HCT116 (cell line): ENCODE data around the gene PBX3. TPM values are rescaled to one million over a fixed set of nuclear protein-coding genes. Genes with fewer than 3 reads are reported as not detected.

Experiments
- ATAC-seq: fragments of 200-7000 bp; cut with Tn5 transposase; 2 replicates; pipeline ENCODE4 v1.9.1; 2020; ENCODE audit warnings: mild to moderate bottlenecking, moderate library complexity
- BruUV-seq: library from RNA; stranded (reverse); fragments of 400-500 nt; replicated peaks from 2 replicates; lab custom pipeline; 2021; lab: Mats Ljungman, UMichigan
- CTCF ChIA-PET: fragments of 300-600 bp; sonication (Branson Sonifier 250); formaldehyde crosslinking; loops from one replicate; lab custom pipeline; 2021; ENCODE audit warnings: antibody characterized with exemption; lab: Charles Lee
- POLR2A ChIA-PET: fragments of 300-600, 350-600 bp; sonication (Branson Sonifier 250); formaldehyde crosslinking; loops from one replicate; lab custom pipeline; 2021; ENCODE audit warnings: antibody characterized with exemption; lab: Charles Lee
- RAD21 ChIA-PET, 2 experiments: fragments of 300-600 bp; sonication (Branson Sonifier 250); formaldehyde crosslinking; loops; one replicate each; lab custom pipeline; 2023; ENCODE audit warnings: low total read pairs in 2 of 2; ENCODE audit not compliant: uncharacterized antibody in 2 of 2, unreplicated experiment in 2 of 2, low non-redundant PET in 1 of 2; lab: Charles Lee
- DNase-seq: peaks from one replicate; pipeline ENCODE4 v3.0.0-alpha.2; 2010; ENCODE audit warnings: low read depth, low spot score
- H2AFZ ChIP-seq: fragments of 200-600 bp; shearing (Covaris generic), sonication (generic); 2 replicates; pipeline ENCODE4 v1.6.1; 2017; ENCODE audit warnings: low read depth, mixed run types, mixed read lengths, antibody characterized with exemption, low read length; ENCODE audit not compliant: poor library complexity, severe bottlenecking
- H3K27ac ChIP-seq: 2 replicates; pipeline ENCODE4 v1.5.1; 2012; ENCODE audit warnings: low read depth, low read length
- H3K27me3 ChIP-seq: fragments of 200-600 bp; sonication (generic); 2 replicates; pipeline ENCODE4 v1.6.1; 2016; ENCODE audit warnings: mixed run types, low read length, mixed read lengths; ENCODE audit not compliant: insufficient read depth
- H3K36me3 ChIP-seq, 2 experiments: fragments of 200-500 bp in 1 of 2; fragments of 200-600 bp in 1 of 2; sonication (Bioruptor generic) in 1 of 2; sonication (generic) in 1 of 2; 2 replicates each; pipeline versions ENCODE4 v1.5.1 to v1.6.1; 2014 to 2016; ENCODE audit warnings: low read length in 2 of 2, inconsistent platforms in 1 of 2, mixed read lengths in 1 of 2, mixed run types in 1 of 2; ENCODE audit not compliant: insufficient read depth in 2 of 2, control insufficient read depth in 1 of 2
- H3K4me1 ChIP-seq, 2 experiments: fragments of 200-600 bp in 1 of 2; sonication (generic) in 1 of 2; 2 replicates each; pipeline versions ENCODE4 v1.5.1 to v1.6.1; 2012 to 2017; ENCODE audit warnings: low read length in 2 of 2, inconsistent platforms in 1 of 2, mild to moderate bottlenecking in 1 of 2, mixed read lengths in 1 of 2, mixed run types in 1 of 2, moderate library complexity in 1 of 2; ENCODE audit not compliant: insufficient read depth in 2 of 2, control insufficient read depth in 1 of 2
- H3K4me2 ChIP-seq: fragments of 200-600 bp; sonication (generic); 2 replicates; pipeline ENCODE4 v1.6.1; 2017; ENCODE audit warnings: mixed run types, low read length, mixed read lengths
- H3K4me3 ChIP-seq, 2 experiments: fragments of 200-600 bp in 1 of 2; sonication (generic) in 1 of 2; replicated peaks in 1 of 2; 2 replicates each; pipeline ENCODE4 v1.5.1; 2011 to 2016; ENCODE audit warnings: low read length in 2 of 2, control low read depth in 1 of 2, low read depth in 1 of 2, mild to moderate bottlenecking in 1 of 2, mixed read lengths in 1 of 2, mixed run types in 1 of 2
- H3K79me2 ChIP-seq: fragments of 200-600 bp; sonication (generic); 2 replicates; pipeline ENCODE4 v1.6.1; 2017; ENCODE audit warnings: mild to moderate bottlenecking, mixed run types, low read length, moderate library complexity, mixed read lengths; ENCODE audit not compliant: insufficient read depth
- H3K9ac ChIP-seq: fragments of 200-600 bp; sonication (generic); 2 replicates; pipeline ENCODE4 v1.6.1; 2016; ENCODE audit warnings: low read length, mixed read lengths
- H3K9me2 ChIP-seq: fragments of 200-600 bp; sonication (generic), shearing (Covaris generic); 2 replicates; pipeline ENCODE4 v1.6.1; 2017; ENCODE audit warnings: mixed run types, mild to moderate bottlenecking, moderate library complexity; ENCODE audit not compliant: insufficient read depth
- H3K9me3 ChIP-seq, 2 experiments: fragments of 200-500 bp in 1 of 2; fragments of 200-600 bp in 1 of 2; sonication (Bioruptor generic) in 1 of 2; sonication (generic) in 1 of 2; 2 replicates each; pipeline ENCODE4 v1.6.1; 2014 to 2017; ENCODE audit warnings: low read length in 2 of 2, mixed read lengths in 2 of 2, inconsistent platforms in 1 of 2, low read depth in 1 of 2, mild to moderate bottlenecking in 1 of 2, mixed run types in 1 of 2, moderate library complexity in 1 of 2; ENCODE audit not compliant: control insufficient read depth in 1 of 2, insufficient read depth in 1 of 2
- H4K20me1 ChIP-seq: fragments of 200-600 bp; sonication (generic), shearing (Covaris generic); 2 replicates; pipeline ENCODE4 v1.6.1; 2017; ENCODE audit warnings: mixed run types, mild to moderate bottlenecking, moderate library complexity; ENCODE audit not compliant: insufficient read depth
- CBX3 ChIP-seq: IDR thresholded peaks from 2 replicates; pipeline ENCODE4 v1.6.1; 2012; ENCODE audit warnings: low read depth
- ELF1 ChIP-seq: IDR thresholded peaks from 2 replicates; pipeline ENCODE4 v1.6.1; 2012; ENCODE audit warnings: low read depth, borderline replicate concordance
- EZH2phosphoT487 ChIP-seq: fragments of 200-600 bp; IDR thresholded peaks from 2 replicates; pipeline ENCODE4 v1.6.1; 2018; ENCODE audit warnings: antibody characterized with exemption, borderline replicate concordance
- FOSL1 ChIP-seq: IDR thresholded peaks from 2 replicates; pipeline ENCODE4 v1.6.1; 2012; ENCODE audit warnings: low read depth
- JUND ChIP-seq: IDR thresholded peaks from 2 replicates; pipeline ENCODE4 v1.6.1; 2012
- POLR2A ChIP-seq: IDR thresholded peaks from 2 replicates; pipeline ENCODE4 v1.7.0; 2011; ENCODE audit warnings: borderline replicate concordance; ENCODE audit not compliant: insufficient read depth, insufficient read length; ENCODE audit errors: extremely low read depth
- POLR2AphosphoS5 ChIP-seq: IDR thresholded peaks from 2 replicates; pipeline ENCODE4 v1.6.1; 2011; ENCODE audit warnings: mild to moderate bottlenecking, low read depth, low read length, moderate library complexity
- RAD21 ChIP-seq: IDR thresholded peaks from 2 replicates; pipeline ENCODE4 v1.6.1; 2012; ENCODE audit warnings: low read depth, mild to moderate bottlenecking
- SP1 ChIP-seq: IDR thresholded peaks from 2 replicates; pipeline ENCODE4 v1.6.1; 2012; ENCODE audit warnings: low read depth
- SRF ChIP-seq: IDR thresholded peaks from 2 replicates; pipeline ENCODE4 v1.6.1; 2012; ENCODE audit warnings: low read depth
- TCF7L2 ChIP-seq: IDR thresholded peaks from 2 replicates; pipeline ENCODE4 v1.7.0; 2011; ENCODE audit warnings: borderline replicate concordance, inconsistent platforms; ENCODE audit not compliant: insufficient read depth, insufficient read length; ENCODE audit errors: extremely low read depth
- ZNF274 ChIP-seq: fragments of 200-500 bp; sonication (Bioruptor generic); IDR thresholded peaks from 2 replicates; pipeline ENCODE4 v1.6.1; 2014; ENCODE audit warnings: mild to moderate bottlenecking, low read depth, low read length, inconsistent platforms
- intact Hi-C: fragments of 100-400 bp; cut with micrococcal nuclease; formaldehyde crosslinking; loops from 2 replicates; pipeline ENCODE4 v1.10.0; 2022
- total RNA-seq: library from RNA; stranded (reverse); gene quantifications from one replicate; pipeline ENCODE4 v1.2.1, GENCODE V29; 2021; ENCODE audit not compliant: unreplicated experiment
- TF ChIP-seq, protein P1 (sequence below): IDR thresholded peaks from 2 replicates; pipeline ENCODE4 v1.6.1; 2012; ENCODE audit warnings: low read depth
- TF ChIP-seq, protein P2 (sequence below): IDR thresholded peaks from 2 replicates; pipeline ENCODE4 v1.6.1; 2012
- TF ChIP-seq, protein P3 (sequence below), 3 experiments: fragments of 200-600 bp in 1 of 3; sonication (generic) in 1 of 3; IDR thresholded peaks in 2 of 3; conservative IDR thresholded peaks in 1 of 3; 2 replicates each; pipeline ENCODE4 v1.5.1; 2012 to 2017; ENCODE audit warnings: low read depth in 2 of 3, low read length in 2 of 3, antibody characterized with exemption in 1 of 3, borderline replicate concordance in 1 of 3, control low read depth in 1 of 3, mild to moderate bottlenecking in 1 of 3, mixed read lengths in 1 of 3, mixed run types in 1 of 3, moderate library complexity in 1 of 3; ENCODE audit not compliant: insufficient read depth in 1 of 3
- TF ChIP-seq, protein P4 (sequence below): IDR thresholded peaks from 2 replicates; pipeline ENCODE4 v1.6.1; 2011; ENCODE audit warnings: mild to moderate bottlenecking, low read length, moderate library complexity; ENCODE audit not compliant: insufficient replicate concordance; ENCODE audit errors: extremely low read depth

Gene PBX3
- total RNA-seq, 1 experiment from 2014 or later: 13.5 TPM

DNA sequence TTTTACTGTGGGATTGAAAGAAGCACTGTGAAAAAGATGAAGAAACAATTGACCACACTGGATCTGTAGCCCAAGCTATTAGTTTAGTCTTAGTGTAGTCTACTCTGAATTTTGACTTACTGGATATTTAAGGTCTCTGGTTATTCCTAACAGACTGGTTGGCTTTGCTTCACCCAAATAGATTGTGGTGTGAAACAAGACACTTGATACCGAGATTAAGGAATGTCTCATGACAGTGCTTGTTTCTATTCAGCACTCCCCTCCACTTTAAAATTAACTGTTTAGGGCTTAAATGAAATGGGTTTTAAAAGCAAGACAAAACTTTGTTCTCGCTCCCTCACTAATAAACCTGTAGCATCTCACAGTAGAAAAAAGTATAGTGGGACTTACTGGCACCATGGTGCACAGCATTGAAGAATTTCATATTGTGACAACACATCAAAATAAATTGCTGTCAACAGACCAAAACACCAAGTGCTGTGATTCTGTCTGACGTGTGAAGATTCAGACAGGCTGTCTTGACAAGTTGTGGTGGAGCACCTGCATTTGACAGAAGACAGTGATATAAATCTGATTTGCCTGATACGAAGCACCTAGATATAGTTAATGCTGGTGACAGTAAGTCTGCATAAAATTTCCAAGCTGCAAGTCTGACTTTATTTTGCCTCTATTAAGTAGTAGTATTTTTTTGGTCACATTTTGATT, 73.1 kb downstream of the PBX3 start:
- H3K9me2 ChIP-seq: no peaks in the 10 kb centered on the region
- BruUV-seq: no TSS peak
- H3K27ac ChIP-seq: no peak overlapping the region
- intact Hi-C loops: no loop called here
- H4K20me1 ChIP-seq: no peaks in the 10 kb centered on the region
- POLR2A ChIA-PET: no interaction called here
- no peak overlapping the region for H2AFZ ChIP-seq
- H3K79me2 ChIP-seq: no peaks in the 10 kb centered on the region
- H3K36me3 ChIP-seq: no peaks in the 10 kb centered on the region
- H3K4me3 ChIP-seq: no peak overlapping the region
- H3K9me3 ChIP-seq: no peaks in the 10 kb centered on the region
- DNase-seq (no peak), ATAC-seq (no peak)
- H3K4me2 ChIP-seq: no peak overlapping the region
- CTCF ChIA-PET: no interaction called here
- H3K4me1 ChIP-seq: peaks cover 0 to 10% of the 10 kb centered on the region in 2 experiments; a peak in 2 of 4 replicates
- H3K9ac ChIP-seq: no peak overlapping the region
- TF ChIP-seq, protein P1, sequence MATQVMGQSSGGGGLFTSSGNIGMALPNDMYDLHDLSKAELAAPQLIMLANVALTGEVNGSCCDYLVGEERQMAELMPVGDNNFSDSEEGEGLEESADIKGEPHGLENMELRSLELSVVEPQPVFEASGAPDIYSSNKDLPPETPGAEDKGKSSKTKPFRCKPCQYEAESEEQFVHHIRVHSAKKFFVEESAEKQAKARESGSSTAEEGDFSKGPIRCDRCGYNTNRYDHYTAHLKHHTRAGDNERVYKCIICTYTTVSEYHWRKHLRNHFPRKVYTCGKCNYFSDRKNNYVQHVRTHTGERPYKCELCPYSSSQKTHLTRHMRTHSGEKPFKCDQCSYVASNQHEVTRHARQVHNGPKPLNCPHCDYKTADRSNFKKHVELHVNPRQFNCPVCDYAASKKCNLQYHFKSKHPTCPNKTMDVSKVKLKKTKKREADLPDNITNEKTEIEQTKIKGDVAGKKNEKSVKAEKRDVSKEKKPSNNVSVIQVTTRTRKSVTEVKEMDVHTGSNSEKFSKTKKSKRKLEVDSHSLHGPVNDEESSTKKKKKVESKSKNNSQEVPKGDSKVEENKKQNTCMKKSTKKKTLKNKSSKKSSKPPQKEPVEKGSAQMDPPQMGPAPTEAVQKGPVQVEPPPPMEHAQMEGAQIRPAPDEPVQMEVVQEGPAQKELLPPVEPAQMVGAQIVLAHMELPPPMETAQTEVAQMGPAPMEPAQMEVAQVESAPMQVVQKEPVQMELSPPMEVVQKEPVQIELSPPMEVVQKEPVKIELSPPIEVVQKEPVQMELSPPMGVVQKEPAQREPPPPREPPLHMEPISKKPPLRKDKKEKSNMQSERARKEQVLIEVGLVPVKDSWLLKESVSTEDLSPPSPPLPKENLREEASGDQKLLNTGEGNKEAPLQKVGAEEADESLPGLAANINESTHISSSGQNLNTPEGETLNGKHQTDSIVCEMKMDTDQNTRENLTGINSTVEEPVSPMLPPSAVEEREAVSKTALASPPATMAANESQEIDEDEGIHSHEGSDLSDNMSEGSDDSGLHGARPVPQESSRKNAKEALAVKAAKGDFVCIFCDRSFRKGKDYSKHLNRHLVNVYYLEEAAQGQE: no peak
- TF ChIP-seq POLR2AphosphoS5 (no peak), ZNF274 (no peak), ELF1 (no peak), SRF (no peak), FOSL1 (no peak), POLR2A (no peak), JUND (no peak), SP1 (no peak), CBX3 (no peak), EZH2phosphoT487 (no peak), TCF7L2 (no peak), RAD21 (no peak)
- TF ChIP-seq, protein P2, sequence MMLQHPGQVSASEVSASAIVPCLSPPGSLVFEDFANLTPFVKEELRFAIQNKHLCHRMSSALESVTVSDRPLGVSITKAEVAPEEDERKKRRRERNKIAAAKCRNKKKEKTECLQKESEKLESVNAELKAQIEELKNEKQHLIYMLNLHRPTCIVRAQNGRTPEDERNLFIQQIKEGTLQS: no peak
- TF ChIP-seq, protein P3, sequence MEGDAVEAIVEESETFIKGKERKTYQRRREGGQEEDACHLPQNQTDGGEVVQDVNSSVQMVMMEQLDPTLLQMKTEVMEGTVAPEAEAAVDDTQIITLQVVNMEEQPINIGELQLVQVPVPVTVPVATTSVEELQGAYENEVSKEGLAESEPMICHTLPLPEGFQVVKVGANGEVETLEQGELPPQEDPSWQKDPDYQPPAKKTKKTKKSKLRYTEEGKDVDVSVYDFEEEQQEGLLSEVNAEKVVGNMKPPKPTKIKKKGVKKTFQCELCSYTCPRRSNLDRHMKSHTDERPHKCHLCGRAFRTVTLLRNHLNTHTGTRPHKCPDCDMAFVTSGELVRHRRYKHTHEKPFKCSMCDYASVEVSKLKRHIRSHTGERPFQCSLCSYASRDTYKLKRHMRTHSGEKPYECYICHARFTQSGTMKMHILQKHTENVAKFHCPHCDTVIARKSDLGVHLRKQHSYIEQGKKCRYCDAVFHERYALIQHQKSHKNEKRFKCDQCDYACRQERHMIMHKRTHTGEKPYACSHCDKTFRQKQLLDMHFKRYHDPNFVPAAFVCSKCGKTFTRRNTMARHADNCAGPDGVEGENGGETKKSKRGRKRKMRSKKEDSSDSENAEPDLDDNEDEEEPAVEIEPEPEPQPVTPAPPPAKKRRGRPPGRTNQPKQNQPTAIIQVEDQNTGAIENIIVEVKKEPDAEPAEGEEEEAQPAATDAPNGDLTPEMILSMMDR (IDR thresholded peaks at IDR 0.05 in 2 of 3, conservative IDR thresholded peaks at IDR 0.05 in 1 of 3; ENCODE audit: borderline replicate concordance in 1 of 3, insufficient read depth in 1 of 3, low read depth in 2 of 3, low read length in 2 of 3): no peak
- TF ChIP-seq, protein P4, sequence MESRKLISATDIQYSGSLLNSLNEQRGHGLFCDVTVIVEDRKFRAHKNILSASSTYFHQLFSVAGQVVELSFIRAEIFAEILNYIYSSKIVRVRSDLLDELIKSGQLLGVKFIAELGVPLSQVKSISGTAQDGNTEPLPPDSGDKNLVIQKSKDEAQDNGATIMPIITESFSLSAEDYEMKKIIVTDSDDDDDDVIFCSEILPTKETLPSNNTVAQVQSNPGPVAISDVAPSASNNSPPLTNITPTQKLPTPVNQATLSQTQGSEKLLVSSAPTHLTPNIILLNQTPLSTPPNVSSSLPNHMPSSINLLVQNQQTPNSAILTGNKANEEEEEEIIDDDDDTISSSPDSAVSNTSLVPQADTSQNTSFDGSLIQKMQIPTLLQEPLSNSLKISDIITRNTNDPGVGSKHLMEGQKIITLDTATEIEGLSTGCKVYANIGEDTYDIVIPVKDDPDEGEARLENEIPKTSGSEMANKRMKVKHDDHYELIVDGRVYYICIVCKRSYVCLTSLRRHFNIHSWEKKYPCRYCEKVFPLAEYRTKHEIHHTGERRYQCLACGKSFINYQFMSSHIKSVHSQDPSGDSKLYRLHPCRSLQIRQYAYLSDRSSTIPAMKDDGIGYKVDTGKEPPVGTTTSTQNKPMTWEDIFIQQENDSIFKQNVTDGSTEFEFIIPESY: no peak
- RAD21 ChIA-PET: no interaction called here
- no peaks in the 10 kb centered on the region for H3K27me3 ChIP-seq
